Loucy (cell line): Measurements from ENCODE around the gene GTF2B.
"Not testable (repeated sequence)": the region's sequence is repeated elsewhere in the genome, so short reads cannot be mapped to it uniquely, and the experiment has no call there.

Source experiments
- H2AFZ ChIP-seq: fragments of 200-600 bp; sonication (generic); 2 replicates; pipeline ENCODE4 v1.6.0; 2016; ENCODE audit warnings: antibody characterized with exemption, mild to moderate bottlenecking, low read length, moderate library complexity
- H3F3A ChIP-seq: fragments of 200-600 bp; 2 replicates; pipeline ENCODE4 v1.6.0; 2016; ENCODE audit warnings: antibody characterized with exemption, low read depth, mild to moderate bottlenecking
- H3K27me3 ChIP-seq: fragments of 200-600 bp; sonication (generic); 2 replicates; pipeline ENCODE4 v1.6.1; 2014; ENCODE audit warnings: low read length, mild to moderate bottlenecking; ENCODE audit not compliant: insufficient read depth, poor library complexity, severe bottlenecking
- H3K36me3 ChIP-seq: fragments of 200-600 bp; sonication (generic); 2 replicates; pipeline ENCODE4 v1.6.1; 2016; ENCODE audit warnings: low read length; ENCODE audit not compliant: insufficient read depth
- H3K4me1 ChIP-seq: fragments of 200-600 bp; sonication (generic); 2 replicates; pipeline ENCODE4 v1.5.1; 2014; ENCODE audit warnings: low read length, mild to moderate bottlenecking; ENCODE audit not compliant: insufficient read depth, poor library complexity, severe bottlenecking
- H3K4me2 ChIP-seq: fragments of 200-600 bp; sonication (generic); 2 replicates; pipeline ENCODE4 v1.6.0; 2014; ENCODE audit warnings: antibody characterized with exemption, low read length, low read depth, mild to moderate bottlenecking; ENCODE audit not compliant: poor library complexity, severe bottlenecking
- H3K4me3 ChIP-seq: fragments of 200-600 bp; sonication (generic); 2 replicates; pipeline ENCODE4 v1.5.1; 2014; ENCODE audit warnings: low read length, mild to moderate bottlenecking, mixed read lengths; ENCODE audit not compliant: poor library complexity, severe bottlenecking
- H3K79me2 ChIP-seq: fragments of 200-600 bp; sonication (generic); 2 replicates; pipeline ENCODE4 v1.6.1; 2014; ENCODE audit warnings: low read length; ENCODE audit not compliant: insufficient read depth
- H3K9ac ChIP-seq: fragments of 200-600 bp; sonication (generic); 2 replicates; pipeline ENCODE4 v1.6.0; 2014; ENCODE audit warnings: mild to moderate bottlenecking, low read depth, low read length, moderate library complexity; ENCODE audit not compliant: poor library complexity, severe bottlenecking
- H3K9me2 ChIP-seq: fragments of 200-600 bp; sonication (generic); replicated peaks from 2 replicates; pipeline ENCODE4 v1.6.1; 2016; ENCODE audit warnings: low read depth, low read length, mixed read lengths
- H3K9me3 ChIP-seq: fragments of 200-600 bp; sonication (generic); 2 replicates; pipeline ENCODE4 v1.6.1; 2014; ENCODE audit warnings: mild to moderate bottlenecking, antibody characterized with exemption, low read length, low read depth; ENCODE audit not compliant: insufficient read depth
- H4K20me1 ChIP-seq: fragments of 200-600 bp; sonication (generic); 2 replicates; pipeline ENCODE4 v1.6.0; 2014; ENCODE audit warnings: antibody characterized with exemption, low read length, mild to moderate bottlenecking; ENCODE audit not compliant: insufficient read depth, poor library complexity, severe bottlenecking
- CTCF ChIP-seq: fragments of 200-600 bp; sonication (generic); conservative IDR thresholded peaks from 2 replicates; pipeline ENCODE4 v1.5.1; 2014; ENCODE audit warnings: mild to moderate bottlenecking, antibody characterized with exemption, low read length
- EZH2phosphoT487 ChIP-seq: fragments of 200-600 bp; IDR thresholded peaks from 2 replicates; pipeline ENCODE4 v1.6.1; 2018; ENCODE audit warnings: antibody characterized with exemption, mild to moderate bottlenecking, moderate library complexity, borderline replicate concordance

Gene GTF2B

GRCh38 chr1:88916883-88917282, 25.5 kb upstream of the GTF2B start:
- TF ChIP-seq EZH2phosphoT487 (no peak), CTCF (no peak)
- H2AFZ ChIP-seq: no peak overlapping the region
- H3K36me3 ChIP-seq: no peaks in the 10 kb centered on the region
- H3F3A ChIP-seq: no peaks in the 10 kb centered on the region
- no peak overlapping the region for H3K4me3 ChIP-seq
- no peak overlapping the region for H3K9ac ChIP-seq
- H3K4me1 ChIP-seq: no peaks in the 10 kb centered on the region
- H4K20me1 ChIP-seq: no peaks in the 10 kb centered on the region
- H3K9me2 ChIP-seq: no peaks in the 10 kb centered on the region
- peaks cover 19% of the 10 kb centered on the region for H3K9me3 ChIP-seq
- H3K4me2 ChIP-seq: peak overlapping the region; percentile 13
- no peaks in the 10 kb centered on the region for H3K27me3 ChIP-seq
- no peaks in the 10 kb centered on the region for H3K79me2 ChIP-seq

DNA sequence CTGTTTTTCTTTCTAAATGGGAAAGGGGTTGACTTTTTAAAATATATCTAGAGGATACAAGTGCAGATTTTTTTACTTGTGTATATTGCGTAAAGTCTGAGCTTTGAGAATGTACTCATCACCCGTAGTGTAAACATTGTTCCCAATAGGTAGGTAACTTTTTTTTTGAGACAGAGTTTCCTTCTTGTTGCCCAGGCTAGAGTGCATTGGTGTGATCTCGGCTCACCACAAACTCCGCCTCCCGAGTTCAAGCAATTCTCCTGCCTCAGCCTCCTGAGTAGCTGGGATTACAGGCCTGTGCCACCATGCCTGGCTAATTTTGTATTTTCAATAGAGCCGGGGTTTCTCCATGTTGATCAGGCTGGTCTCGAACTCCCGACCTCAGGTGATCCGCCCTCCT, 20.4 kb upstream of the GTF2B start:
- not testable (repeated sequence) for H3K9ac ChIP-seq, H3K4me3 ChIP-seq, H3K79me2 ChIP-seq, H4K20me1 ChIP-seq, H3K27me3 ChIP-seq, H3K4me1 ChIP-seq, H2AFZ ChIP-seq, H3F3A ChIP-seq, H3K4me2 ChIP-seq, H3K9me3 ChIP-seq, H3K9me2 ChIP-seq, H3K36me3 ChIP-seq

- Histone ChIP-seq H3K79me2 (no peaks in the 10 kb centered on the region), H3K9ac (no peak overlapping the region), H3K4me1 (peaks cover 7% of the 10 kb centered on the region), H3K9me2 (no peaks in the 10 kb centered on the region), H4K20me1 (no peaks in the 10 kb centered on the region), H3F3A (no peaks in the 10 kb centered on the region), H3K4me3 (no peak overlapping the region), H3K4me2 (no peak overlapping the region), H3K9me3 (no peaks in the 10 kb centered on the region), H2AFZ (no peak overlapping the region), H3K27me3 (no peaks in the 10 kb centered on the region), H3K36me3 (no peaks in the 10 kb centered on the region)
- TF ChIP-seq CTCF (no peak), EZH2phosphoT487 (no peak)
These were observed 19.8 kb upstream of the GTF2B start for GRCh38 chr1:88911161-88911560.

DNA sequence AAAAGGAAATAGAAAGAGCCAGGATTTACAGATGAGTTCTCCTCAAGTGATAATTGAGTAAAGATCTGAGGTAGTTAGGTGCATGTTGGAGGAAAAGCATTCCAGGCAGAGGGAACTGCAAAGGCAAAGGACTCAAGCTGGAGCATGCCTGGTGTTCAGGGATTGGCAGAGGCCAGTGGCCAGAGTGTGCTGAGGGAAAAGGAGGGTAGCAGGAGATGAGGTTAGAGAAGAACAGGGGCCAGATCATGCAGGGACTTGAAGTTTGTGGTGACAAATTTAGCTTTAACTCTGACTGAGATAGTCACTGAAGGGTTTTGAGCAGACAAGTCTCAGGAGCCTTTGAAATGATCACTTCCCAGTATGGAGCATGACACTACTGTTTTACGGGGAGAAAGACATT, 19.0 kb upstream of the GTF2B start:
- no peak overlapping the region for H3K4me2 ChIP-seq
- H3K4me1 ChIP-seq: peaks cover 7% of the 10 kb centered on the region
- no peak overlapping the region for H2AFZ ChIP-seq
- H3K79me2 ChIP-seq: no peaks in the 10 kb centered on the region
- H3F3A ChIP-seq: no peaks in the 10 kb centered on the region
- TF ChIP-seq EZH2phosphoT487 (no peak), CTCF (no peak)
- no peaks in the 10 kb centered on the region for H3K9me3 ChIP-seq
- H3K9me2 ChIP-seq: no peaks in the 10 kb centered on the region
- no peak overlapping the region for H3K4me3 ChIP-seq
- no peaks in the 10 kb centered on the region for H4K20me1 ChIP-seq
- no peaks in the 10 kb centered on the region for H3K27me3 ChIP-seq
- no peak overlapping the region for H3K9ac ChIP-seq
- no peaks in the 10 kb centered on the region for H3K36me3 ChIP-seq
